ENCODE results near the gene GGT6.

Gene GGT6

GRCh38 chr17:4549781-4550533 lies 10.4 kb downstream of the GGT6 start:
- no peak for TF ChIP-seq CTCF (IDR thresholded peaks at IDR 0.05)

GRCh38 chr17:4548721-4549531 lies 11.5 kb downstream of the GGT6 start:
- TF ChIP-seq CTCF (IDR thresholded peaks at IDR 0.05), result no peak

GRCh38 chr17:4548061-4548461 lies 12.3 kb downstream of the GGT6 start:
- no peak for TF ChIP-seq CTCF (IDR thresholded peaks at IDR 0.05)

GRCh38 chr17:4547118-4547906 lies 13.1 kb downstream of the GGT6 start:
- TF ChIP-seq CTCF (IDR thresholded peaks at IDR 0.05), result no peak

- no peak for TF ChIP-seq CTCF (IDR thresholded peaks at IDR 0.05)
Measured at GRCh38 chr17:4545217-4545951, 15.0 kb downstream of the GGT6 start.

- TF ChIP-seq CTCF (IDR thresholded peaks at IDR 0.05), result no peak
Measured at GRCh38 chr17:4544951-4545216, 15.5 kb downstream of the GGT6 start.
